ENCODE results near the gene RAPGEF2.

DNA sequence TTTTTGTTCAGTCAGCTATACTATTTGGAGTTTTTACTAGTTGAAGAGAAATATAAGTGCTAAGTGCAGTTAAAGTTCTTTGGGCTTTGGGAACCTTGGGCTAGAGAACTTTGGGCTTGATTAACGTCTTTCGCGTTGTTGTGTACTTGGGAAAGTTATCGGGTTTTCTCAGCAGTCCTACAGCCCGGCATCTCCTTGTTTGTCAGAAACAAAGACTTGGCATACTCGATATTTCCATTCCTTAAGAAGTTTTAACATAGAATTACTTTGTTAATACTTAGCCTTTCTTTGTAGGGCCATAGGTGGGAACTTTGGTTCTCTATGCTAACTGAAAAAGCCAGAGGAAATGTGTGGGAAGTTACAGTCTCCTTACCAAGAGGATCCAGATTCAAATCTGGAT is 28.7 kb downstream of the RAPGEF2 start:
- TF ChIP-seq EZH2 (IDR thresholded peaks at IDR 0.05; ENCODE audit: borderline replicate concordance, insufficient read depth, low read depth, low read length, poor library complexity, severe bottlenecking) (no peak), CTCF (IDR thresholded peaks at IDR 0.05) (no peak)

Data from B cell (primary cell).